ENCODE measurements around the gene NTSR2. TPM values are rescaled to one million over a fixed set of nuclear protein-coding genes. Genes with fewer than 3 reads are reported as not detected.

Gene NTSR2
- polyA plus RNA-seq, 4 donors, result 0.06 TPM; not detected in 3

- no peak for DNase-seq
- WGBS, 3 donors, result 77 to 78% (median 77%) methylated on average over 7 of the region's 7 CpGs
- H3K27me3 ChIP-seq (ENCODE audit: control insufficient read depth in 3 of 3, insufficient read depth in 3 of 3, low read length in 3 of 3), result peaks cover 0 to 41% (median 16%) of the 10 kb centered on the region in 3 donors
Observed at GRCh38 chr2:11679016-11679415, 9.0 kb upstream of the NTSR2 start.

GRCh38 chr2:11678306-11678960, 8.4 kb upstream of the NTSR2 start:
- Histone ChIP-seq H3K36me3 (ENCODE audit: control insufficient read depth in 3 of 3, insufficient read depth in 2 of 3, low read depth in 1 of 3, low read length in 3 of 3) (no peaks in the 10 kb centered on the region), H3K4me3 (ENCODE audit: low read depth in 1 of 3, low read length in 3 of 3) (no peak overlapping the region), H3K4me1 (ENCODE audit: control insufficient read depth in 3 of 3, insufficient read depth in 2 of 3, low read depth in 1 of 3, low read length in 2 of 3) (peaks cover 0 to 18% (median 0%) of the 10 kb centered on the region in 3 donors), H3K27ac (ENCODE audit: low read depth in 1 of 3, low read length in 2 of 3) (no peak overlapping the region), H3K27me3 (ENCODE audit: control insufficient read depth in 3 of 3, insufficient read depth in 3 of 3, low read length in 3 of 3) (peaks cover 0 to 37% (median 16%) of the 10 kb centered on the region in 3 donors), H3K9me3 (ENCODE audit: control insufficient read depth in 2 of 2, insufficient read depth in 1 of 2, low read depth in 1 of 2, low read length in 1 of 2) (peaks cover 0 to 2% of the 10 kb centered on the region in 2 donors)
- DNase-seq, result no peak
- 74 to 81% (median 79%) methylated on average over 11 to 14 of the region's 14 CpGs for WGBS, 3 donors
- FAIRE-seq, result no peak

More at GRCh38 chr2:11679016-11679415, 9.0 kb upstream of the NTSR2 start:
- H3K9me3 ChIP-seq (ENCODE audit: control insufficient read depth in 2 of 2, insufficient read depth in 1 of 2, low read depth in 1 of 2, low read length in 1 of 2), result peaks cover 0 to 2% of the 10 kb centered on the region in 2 donors
- no peaks in the 10 kb centered on the region for H3K36me3 ChIP-seq (ENCODE audit: control insufficient read depth in 3 of 3, insufficient read depth in 2 of 3, low read depth in 1 of 3, low read length in 3 of 3)
- H3K4me3 ChIP-seq (ENCODE audit: low read depth in 1 of 3, low read length in 3 of 3), result no peak overlapping the region
- peaks cover 0 to 18% (median 0%) of the 10 kb centered on the region in 3 donors for H3K4me1 ChIP-seq (ENCODE audit: control insufficient read depth in 3 of 3, insufficient read depth in 2 of 3, low read depth in 1 of 3, low read length in 2 of 3)
- H3K27ac ChIP-seq (ENCODE audit: low read depth in 1 of 3, low read length in 2 of 3), result no peak overlapping the region
- no peak for FAIRE-seq

- Histone ChIP-seq H3K4me3 (ENCODE audit: low read depth in 1 of 3, low read length in 3 of 3) (no peak overlapping the region), H3K27ac (ENCODE audit: low read depth in 1 of 3, low read length in 2 of 3) (no peak overlapping the region), H3K36me3 (ENCODE audit: control insufficient read depth in 3 of 3, insufficient read depth in 2 of 3, low read depth in 1 of 3, low read length in 3 of 3) (no peaks in the 10 kb centered on the region), H3K27me3 (ENCODE audit: control insufficient read depth in 3 of 3, insufficient read depth in 3 of 3, low read length in 3 of 3) (peaks cover 0 to 37% (median 16%) of the 10 kb centered on the region in 3 donors), H3K9me3 (ENCODE audit: control insufficient read depth in 2 of 2, insufficient read depth in 1 of 2, low read depth in 1 of 2, low read length in 1 of 2) (peaks cover 0 to 2% of the 10 kb centered on the region in 2 donors), H3K4me1 (ENCODE audit: control insufficient read depth in 3 of 3, insufficient read depth in 2 of 3, low read depth in 1 of 3, low read length in 2 of 3) (peaks cover 0 to 18% (median 0%) of the 10 kb centered on the region in 3 donors)
- DNase-seq (no peak), FAIRE-seq (no peak)
- 44 to 46% (median 46%) methylated on average over 27 of the region's 27 CpGs for WGBS, 3 donors
Observed at GRCh38 chr2:11677136-11678055, 7.4 kb upstream of the NTSR2 start.

GRCh38 chr2:11676640-11677039, 6.6 kb upstream of the NTSR2 start:
- WGBS, 3 donors, result 37 to 52% (median 49%) methylated on average over 11 of the region's 11 CpGs
- Histone ChIP-seq H3K4me1 (ENCODE audit: control insufficient read depth in 3 of 3, insufficient read depth in 2 of 3, low read depth in 1 of 3, low read length in 2 of 3) (peaks cover 0 to 16% (median 0%) of the 10 kb centered on the region in 3 donors), H3K9me3 (ENCODE audit: control insufficient read depth in 2 of 2, insufficient read depth in 1 of 2, low read depth in 1 of 2, low read length in 1 of 2) (peaks cover 0 to 2% of the 10 kb centered on the region in 2 donors), H3K4me3 (ENCODE audit: low read depth in 1 of 3, low read length in 3 of 3) (no peak overlapping the region), H3K36me3 (ENCODE audit: control insufficient read depth in 3 of 3, insufficient read depth in 2 of 3, low read depth in 1 of 3, low read length in 3 of 3) (no peaks in the 10 kb centered on the region), H3K27ac (ENCODE audit: low read depth in 1 of 3, low read length in 2 of 3) (no peak overlapping the region), H3K27me3 (ENCODE audit: control insufficient read depth in 3 of 3, insufficient read depth in 3 of 3, low read length in 3 of 3) (peaks cover 0 to 39% (median 16%) of the 10 kb centered on the region in 3 donors)
- DNase-seq, result no peak
- no peak for FAIRE-seq

GRCh38 chr2:11675423-11676112, 5.6 kb upstream of the NTSR2 start:
- H3K27me3 ChIP-seq (ENCODE audit: control insufficient read depth in 3 of 3, insufficient read depth in 3 of 3, low read length in 3 of 3), result peaks cover 0 to 45% (median 16%) of the 10 kb centered on the region in 3 donors
- peaks cover 0 to 2% of the 10 kb centered on the region in 2 donors for H3K9me3 ChIP-seq (ENCODE audit: control insufficient read depth in 2 of 2, insufficient read depth in 1 of 2, low read depth in 1 of 2, low read length in 1 of 2)
- H3K4me3 ChIP-seq (ENCODE audit: low read depth in 1 of 3, low read length in 3 of 3), result no peak overlapping the region
- FAIRE-seq, result no peak
- H3K36me3 ChIP-seq (ENCODE audit: control insufficient read depth in 3 of 3, insufficient read depth in 2 of 3, low read depth in 1 of 3, low read length in 3 of 3), result no peaks in the 10 kb centered on the region
- no peak overlapping the region for H3K27ac ChIP-seq (ENCODE audit: low read depth in 1 of 3, low read length in 2 of 3)
- H3K4me1 ChIP-seq (ENCODE audit: control insufficient read depth in 3 of 3, insufficient read depth in 2 of 3, low read depth in 1 of 3, low read length in 2 of 3), result peaks cover 0 to 5% (median 0%) of the 10 kb centered on the region in 3 donors
- WGBS, 3 donors, result 69 to 79% (median 72%) methylated on average over 3 of the region's 3 CpGs
- DNase-seq, result no peak

GRCh38 chr2:11674983-11675382, 5.0 kb upstream of the NTSR2 start:
- Histone ChIP-seq H3K27ac (ENCODE audit: low read depth in 1 of 3, low read length in 2 of 3) (no peak overlapping the region), H3K4me3 (ENCODE audit: low read depth in 1 of 3, low read length in 3 of 3) (no peak overlapping the region), H3K36me3 (ENCODE audit: control insufficient read depth in 3 of 3, insufficient read depth in 2 of 3, low read depth in 1 of 3, low read length in 3 of 3) (no peaks in the 10 kb centered on the region), H3K9me3 (ENCODE audit: control insufficient read depth in 2 of 2, insufficient read depth in 1 of 2, low read depth in 1 of 2, low read length in 1 of 2) (peaks cover 0 to 2% of the 10 kb centered on the region in 2 donors), H3K4me1 (ENCODE audit: control insufficient read depth in 3 of 3, insufficient read depth in 2 of 3, low read depth in 1 of 3, low read length in 2 of 3) (no peaks in the 10 kb centered on the region), H3K27me3 (ENCODE audit: control insufficient read depth in 3 of 3, insufficient read depth in 3 of 3, low read length in 3 of 3) (peaks cover 0 to 51% (median 16%) of the 10 kb centered on the region in 3 donors)
- 73 to 77% (median 75%) methylated on average over 10 of the region's 10 CpGs for WGBS, 3 donors
- DNase-seq (no peak), FAIRE-seq (no peak)

- Histone ChIP-seq H3K4me1 (ENCODE audit: control insufficient read depth in 3 of 3, insufficient read depth in 2 of 3, low read depth in 1 of 3, low read length in 2 of 3) (no peaks in the 10 kb centered on the region), H3K27me3 (ENCODE audit: control insufficient read depth in 3 of 3, insufficient read depth in 3 of 3, low read length in 3 of 3) (peaks cover 0 to 51% (median 12%) of the 10 kb centered on the region in 3 donors), H3K27ac (ENCODE audit: low read depth in 1 of 3, low read length in 2 of 3) (no peak overlapping the region), H3K9me3 (ENCODE audit: control insufficient read depth in 2 of 2, insufficient read depth in 1 of 2, low read depth in 1 of 2, low read length in 1 of 2) (peaks cover 0 to 2% of the 10 kb centered on the region in 2 donors), H3K4me3 (ENCODE audit: low read depth in 1 of 3, low read length in 3 of 3) (no peak overlapping the region), H3K36me3 (ENCODE audit: control insufficient read depth in 3 of 3, insufficient read depth in 2 of 3, low read depth in 1 of 3, low read length in 3 of 3) (no peaks in the 10 kb centered on the region)
- no peak for DNase-seq
- 63 to 78% (median 65%) methylated on average over 3 of the region's 3 CpGs for WGBS, 3 donors
- no peak for FAIRE-seq
Observed at GRCh38 chr2:11672407-11672806, 2.4 kb upstream of the NTSR2 start.
